Cardiac muscle cell (in vitro differentiated cells and primary cell): Measurements from ENCODE around the gene AGPAT4. TPM values are rescaled to one million over a fixed set of nuclear protein-coding genes. Genes with fewer than 3 reads are reported as not detected.
A peak's percentile ranks its signal among the peaks of the same experiment; 100 is the strongest.

Source experiments
- DNase-seq, 2 donors: peaks; one replicate each; pipeline versions ENCODE4 v3.0.0 to v3.0.0-alpha.2; 2010 to 2017; ENCODE audit warnings: low read depth in 1 of 2, low spot score in 1 of 2
- H3K27ac ChIP-seq: fragments of 200-600 bp; sonication (generic); 2 replicates; pipeline ENCODE4 v1.5.1; 2016
- H3K27me3 ChIP-seq: fragments of 200-600 bp; sonication (generic); 2 replicates; pipeline ENCODE4 v1.6.0; 2016; ENCODE audit warnings: control low read depth
- H3K36me3 ChIP-seq: fragments of 200-600 bp; sonication (generic); 2 replicates; pipeline ENCODE4 v1.5.1; 2016; ENCODE audit warnings: control low read depth
- H3K4me1 ChIP-seq: fragments of 200-600 bp; sonication (generic); 2 replicates; pipeline ENCODE4 v1.8.1; 2017; ENCODE audit warnings: low read depth, mild to moderate bottlenecking, mixed run types
- H3K4me3 ChIP-seq: fragments of 200-600 bp; sonication (generic); 2 replicates; pipeline ENCODE4 v1.5.1; 2016; ENCODE audit warnings: mild to moderate bottlenecking
- H3K9me3 ChIP-seq: fragments of 200-600 bp; sonication (generic); 2 replicates; pipeline ENCODE4 v1.5.1; 2017; ENCODE audit warnings: low read depth, mild to moderate bottlenecking, control low read depth
- CTCF ChIP-seq: IDR thresholded peaks from 2 replicates; pipeline ENCODE4 v1.5.1; 2012; ENCODE audit warnings: low read depth, mild to moderate bottlenecking, low read length
- polyA plus RNA-seq: library from polyadenylated mRNA; unstranded; fragments of >200 nt; fragmentation: Nextera tagmentation; extraction: Ambion mirVana; gene quantifications from 2 replicates; pipeline ENCODE4 v1.2.1, GENCODE V29; 2016
- total RNA-seq: library from RNA; depleted of rRNA; stranded (reverse); fragments of >200 nt; gene quantifications from 2 replicates; pipeline ENCODE4 v1.2.3, GENCODE V29; 2016

The AGPAT4 gene
- total and polyA plus RNA-seq, 2 experiments from 2014 or later = 13.9 to 17.7 TPM

GRCh38 chr6:161199850-161200249 lies 74.0 kb downstream of the AGPAT4 start:
- Histone ChIP-seq H3K27me3 (no peaks in the 10 kb centered on the region), H3K36me3 (no peaks in the 10 kb centered on the region), H3K4me3 (no peak overlapping the region), H3K9me3 (no peaks in the 10 kb centered on the region), H3K4me1 (peaks cover 5% of the 10 kb centered on the region), H3K27ac (no peak overlapping the region)
- no peak for TF ChIP-seq CTCF
- DNase-seq = no peak

- DNase-seq = no peak
- H3K36me3 ChIP-seq = no peaks in the 10 kb centered on the region
- no peaks in the 10 kb centered on the region for H3K9me3 ChIP-seq
- TF ChIP-seq CTCF = no peak
- peaks cover 5% of the 10 kb centered on the region for H3K4me1 ChIP-seq
- no peak overlapping the region for H3K4me3 ChIP-seq
- no peaks in the 10 kb centered on the region for H3K27me3 ChIP-seq
- H3K27ac ChIP-seq = no peak overlapping the region
These were observed 74.9 kb downstream of the AGPAT4 start for GRCh38 chr6:161198783-161199460.

GRCh38 chr6:161198176-161198575 lies 75.7 kb downstream of the AGPAT4 start:
- no peak for TF ChIP-seq CTCF
- no peaks in the 10 kb centered on the region for H3K9me3 ChIP-seq
- H3K4me1 ChIP-seq = peaks cover 5% of the 10 kb centered on the region
- no peak overlapping the region for H3K4me3 ChIP-seq
- H3K27me3 ChIP-seq = no peaks in the 10 kb centered on the region
- peak in 1 of 2 donors; percentile 72 for DNase-seq
- H3K27ac ChIP-seq = no peak overlapping the region
- no peaks in the 10 kb centered on the region for H3K36me3 ChIP-seq

GRCh38 chr6:161195386-161195785 lies 78.5 kb downstream of the AGPAT4 start:
- H3K36me3 ChIP-seq = no peaks in the 10 kb centered on the region
- no peaks in the 10 kb centered on the region for H3K4me1 ChIP-seq
- no peak for TF ChIP-seq CTCF
- H3K9me3 ChIP-seq = no peaks in the 10 kb centered on the region
- no peaks in the 10 kb centered on the region for H3K27me3 ChIP-seq
- no peak overlapping the region for H3K27ac ChIP-seq
- no peak for DNase-seq
- no peak overlapping the region for H3K4me3 ChIP-seq

GRCh38 chr6:161194374-161194773 lies 79.5 kb downstream of the AGPAT4 start:
- no peaks in the 10 kb centered on the region for H3K27me3 ChIP-seq
- no peaks in the 10 kb centered on the region for H3K36me3 ChIP-seq
- no peak for TF ChIP-seq CTCF

More at GRCh38 chr6:161194374-161194773, 79.5 kb downstream of the AGPAT4 start:
- DNase-seq = no peak
- Histone ChIP-seq H3K4me3 (no peak overlapping the region), H3K27ac (no peak overlapping the region), H3K4me1 (no peaks in the 10 kb centered on the region), H3K9me3 (no peaks in the 10 kb centered on the region)
